Mucosa of rectum (tissue), 2 donors: ENCODE data around the gene DBN1.

Experiments used
- H3K27ac ChIP-seq, 2 donors: one replicate each; pipeline ENCODE4 v1.7.0; 2013; ENCODE audit warnings: inconsistent platforms in 2 of 2, low read depth in 2 of 2, low read length in 2 of 2
- H3K27me3 ChIP-seq, 2 donors: one replicate each; pipeline ENCODE4 v1.7.0; 2013; ENCODE audit warnings: low read length in 2 of 2; ENCODE audit not compliant: control insufficient read depth in 2 of 2, insufficient read depth in 2 of 2
- H3K36me3 ChIP-seq, 2 donors: one replicate each; pipeline ENCODE4 v1.7.0; 2013; ENCODE audit warnings: low read length in 2 of 2; ENCODE audit not compliant: control insufficient read depth in 2 of 2, insufficient read depth in 2 of 2
- H3K4me1 ChIP-seq, 2 donors: one replicate each; pipeline ENCODE4 v1.7.0; 2013; ENCODE audit warnings: low read length in 2 of 2, mild to moderate bottlenecking in 1 of 2; ENCODE audit not compliant: control insufficient read depth in 2 of 2, insufficient read depth in 2 of 2
- H3K4me3 ChIP-seq, 2 donors: one replicate each; pipeline ENCODE4 v1.7.0; 2013; ENCODE audit warnings: low read length in 2 of 2
- H3K9ac ChIP-seq, 2 donors: one replicate each; pipeline ENCODE4 v1.7.0; 2013; ENCODE audit warnings: low read length in 2 of 2, low read depth in 1 of 2, mild to moderate bottlenecking in 1 of 2
- H3K9me3 ChIP-seq, 2 donors: one replicate each; pipeline ENCODE4 v1.7.0; 2013; ENCODE audit warnings: low read length in 2 of 2; ENCODE audit not compliant: control insufficient read depth in 2 of 2
- donor health status: healthy.
- donor health status: Normal muscosa, but diverticular disease.

Gene DBN1

DNA sequence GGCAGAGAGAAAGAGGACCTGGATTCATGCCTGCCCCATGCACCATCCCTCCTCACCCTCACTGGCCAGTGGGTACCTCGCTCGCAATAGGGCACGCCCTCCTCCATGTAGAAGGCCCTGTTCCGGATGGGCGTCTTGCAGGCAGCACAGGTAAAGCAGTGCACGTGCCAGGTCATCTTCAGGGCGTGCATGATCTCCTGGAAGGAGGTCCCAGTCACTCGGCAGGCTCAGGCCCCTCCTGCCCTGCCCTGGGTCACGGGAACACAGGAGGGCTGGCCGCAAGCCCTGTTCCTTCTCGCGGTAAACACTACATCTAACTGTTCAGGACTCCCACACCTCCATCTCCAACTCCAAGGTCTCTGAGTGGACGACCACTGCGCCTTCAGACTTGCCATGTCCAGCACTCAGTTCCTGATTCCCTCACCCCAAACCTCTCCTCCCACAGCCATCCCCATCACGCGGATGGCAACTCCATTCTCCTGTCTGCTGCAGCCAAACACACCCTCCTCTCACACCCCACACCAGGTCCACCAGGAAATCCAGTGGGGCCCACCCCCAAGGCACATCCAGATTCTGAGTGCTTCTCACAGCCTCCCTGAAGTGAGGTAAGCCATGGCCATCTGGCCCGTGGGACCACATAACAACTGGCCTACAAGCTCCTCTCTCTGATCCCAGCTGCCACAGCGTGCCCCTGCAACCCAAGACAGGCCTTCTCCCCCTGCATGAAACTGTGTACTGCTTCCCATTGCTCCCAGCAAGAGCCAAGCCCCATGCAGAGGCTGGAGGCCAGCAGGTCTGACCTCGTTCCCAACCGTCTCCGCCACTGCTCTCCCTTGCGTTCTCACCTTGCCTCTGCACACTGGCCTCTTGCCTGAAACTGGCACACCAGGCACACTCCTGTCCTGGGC, 10.8 kb upstream of the DBN1 start:
- Histone ChIP-seq H3K36me3 (peaks cover 7 to 17% of the 10 kb centered on the region in 2 donors), H3K4me1 (peaks cover 0 to 3% of the 10 kb centered on the region in 2 donors), H3K27ac (no peak overlapping the region), H3K9me3 (no peaks in the 10 kb centered on the region), H3K9ac (no peak overlapping the region), H3K4me3 (no peak overlapping the region), H3K27me3 (no peaks in the 10 kb centered on the region)

DNA sequence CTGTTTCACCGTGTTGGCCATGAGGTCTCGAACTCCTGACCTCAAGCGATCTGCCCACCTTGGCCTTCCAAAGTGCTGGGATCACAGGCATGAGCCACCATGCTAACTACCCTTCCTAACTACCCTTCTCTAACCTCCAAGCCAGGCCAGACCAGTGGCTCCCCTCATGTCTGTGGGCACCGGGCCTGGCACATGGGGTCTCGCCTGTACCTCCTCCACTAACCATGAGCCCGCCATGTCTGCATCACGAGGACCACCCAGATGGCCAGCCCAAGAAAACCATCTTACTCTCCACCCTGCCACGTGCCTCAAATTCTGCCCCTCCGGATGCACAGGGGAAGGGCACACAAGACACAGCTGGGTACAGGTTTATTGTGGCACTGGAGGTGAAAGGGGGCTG, 9.6 kb upstream of the DBN1 start:
- peaks cover 6 to 13% of the 10 kb centered on the region in 2 donors for H3K36me3 ChIP-seq
- H3K9ac ChIP-seq: no peak overlapping the region
- peaks cover 3 to 5% of the 10 kb centered on the region in 2 donors for H3K4me1 ChIP-seq
- no peak overlapping the region for H3K27ac ChIP-seq
- H3K27me3 ChIP-seq: no peaks in the 10 kb centered on the region
- no peaks in the 10 kb centered on the region for H3K9me3 ChIP-seq
- no peak overlapping the region for H3K4me3 ChIP-seq

DNA sequence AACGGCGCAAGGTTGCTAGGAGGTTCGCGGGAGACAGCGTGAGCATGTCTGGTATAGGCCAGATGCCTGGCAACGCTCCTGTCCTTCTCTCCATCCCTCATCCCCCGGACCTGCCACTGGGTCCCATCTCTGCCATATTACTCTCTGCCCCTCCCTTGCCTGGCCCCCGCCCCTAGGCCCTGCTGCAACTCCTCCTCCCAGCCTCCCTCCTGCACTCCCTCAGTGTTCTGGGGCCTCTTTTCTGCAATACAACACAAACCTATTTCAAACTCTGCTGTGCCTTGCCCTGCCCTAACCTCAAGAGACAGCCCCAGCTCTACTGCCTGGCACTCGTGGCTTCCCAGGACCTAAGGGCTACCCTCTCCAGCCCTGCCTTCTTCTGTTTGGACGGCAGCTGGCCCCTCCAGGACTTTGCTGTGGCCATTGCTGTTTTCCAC, 8.9 kb upstream of the DBN1 start:
- no peak overlapping the region for H3K9ac ChIP-seq
- no peaks in the 10 kb centered on the region for H3K9me3 ChIP-seq
- H3K4me3 ChIP-seq: no peak overlapping the region
- no peaks in the 10 kb centered on the region for H3K27me3 ChIP-seq
- peaks cover 3 to 5% of the 10 kb centered on the region in 2 donors for H3K4me1 ChIP-seq
- no peak overlapping the region for H3K27ac ChIP-seq
- H3K36me3 ChIP-seq: peaks cover 6 to 8% of the 10 kb centered on the region in 2 donors

DNA sequence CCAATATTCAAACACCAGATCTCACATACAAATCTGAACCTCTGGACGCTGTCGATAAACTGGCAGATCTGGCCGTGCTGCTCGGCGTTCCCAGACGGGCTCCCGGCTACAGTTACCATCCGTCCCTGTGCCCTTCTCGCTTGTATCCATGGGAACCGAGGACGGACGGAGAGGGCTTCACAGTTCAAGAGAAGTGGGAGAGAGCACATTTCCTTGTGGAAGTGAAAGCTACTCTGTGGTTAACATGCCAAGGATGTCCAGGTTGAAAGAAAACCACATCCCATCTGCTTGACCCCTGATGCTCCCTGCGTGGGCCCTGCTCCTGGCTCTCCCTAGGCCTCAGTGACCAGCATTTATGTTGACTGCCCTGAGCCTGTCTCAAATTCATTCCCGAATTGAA, 6.3 kb upstream of the DBN1 start:
- Histone ChIP-seq H3K27me3 (no peaks in the 10 kb centered on the region), H3K4me3 (no peak overlapping the region), H3K9me3 (no peaks in the 10 kb centered on the region), H3K36me3 (peaks cover 3% of the 10 kb centered on the region in 2 donors), H3K9ac (peak overlapping the region in 1 of 2 donors; percentile 13), H3K4me1 (peaks cover 3 to 5% of the 10 kb centered on the region in 2 donors), H3K27ac (peak overlapping the region; percentile 43 to 62)

DNA sequence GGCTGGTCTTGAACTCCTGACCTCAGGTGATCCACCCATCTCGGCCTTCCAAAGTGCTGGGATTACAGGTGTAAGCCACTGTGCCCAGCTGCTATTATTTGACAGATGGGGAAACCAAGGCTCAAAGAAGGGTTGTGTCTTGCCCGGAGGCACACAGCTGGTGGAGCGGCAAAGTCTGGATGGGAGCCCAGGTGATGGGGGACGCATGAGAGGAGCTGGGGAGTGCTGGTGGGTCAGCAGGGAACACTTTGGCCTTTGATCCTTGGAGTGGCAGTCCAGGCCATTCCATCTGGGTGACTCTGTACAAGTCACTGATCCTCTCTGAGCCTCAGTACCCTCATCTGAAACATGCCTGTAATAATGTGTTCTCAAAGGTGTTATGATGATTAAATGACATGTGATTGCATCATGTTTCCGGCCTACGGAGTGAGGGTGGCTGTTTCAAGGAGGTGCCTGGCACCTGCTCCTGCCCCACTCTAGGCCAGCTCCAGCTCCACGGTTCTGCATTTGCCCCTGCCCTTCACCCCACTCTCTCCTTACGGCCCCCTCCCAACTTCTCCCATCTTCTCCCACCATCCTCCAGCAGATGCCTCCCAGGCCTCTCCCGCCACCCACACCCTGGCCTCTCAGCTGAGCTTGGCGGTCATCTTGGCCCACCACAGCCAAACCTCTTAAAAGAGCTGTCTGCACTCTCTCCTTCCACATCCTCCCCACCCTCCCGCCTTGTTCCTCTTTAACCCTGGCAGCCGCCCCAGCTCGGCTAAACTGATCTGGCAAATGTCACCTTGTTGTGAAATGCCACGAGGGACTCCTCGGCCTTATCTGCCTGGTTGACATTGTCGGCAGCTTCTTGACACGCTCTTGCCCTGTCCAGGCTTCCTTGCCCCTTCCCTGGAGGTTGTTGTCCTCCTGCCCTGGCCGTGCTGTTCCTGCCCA, 5.5 kb upstream of the DBN1 start:
- no peaks in the 10 kb centered on the region for H3K27me3 ChIP-seq
- H3K27ac ChIP-seq: peak overlapping the region; percentile 43 to 62
- no peak overlapping the region for H3K4me3 ChIP-seq
- peaks cover 3% of the 10 kb centered on the region in 2 donors for H3K36me3 ChIP-seq
- H3K9ac ChIP-seq: no peak overlapping the region
- peaks cover 3 to 5% of the 10 kb centered on the region in 2 donors for H3K4me1 ChIP-seq
- H3K9me3 ChIP-seq: no peaks in the 10 kb centered on the region

DNA sequence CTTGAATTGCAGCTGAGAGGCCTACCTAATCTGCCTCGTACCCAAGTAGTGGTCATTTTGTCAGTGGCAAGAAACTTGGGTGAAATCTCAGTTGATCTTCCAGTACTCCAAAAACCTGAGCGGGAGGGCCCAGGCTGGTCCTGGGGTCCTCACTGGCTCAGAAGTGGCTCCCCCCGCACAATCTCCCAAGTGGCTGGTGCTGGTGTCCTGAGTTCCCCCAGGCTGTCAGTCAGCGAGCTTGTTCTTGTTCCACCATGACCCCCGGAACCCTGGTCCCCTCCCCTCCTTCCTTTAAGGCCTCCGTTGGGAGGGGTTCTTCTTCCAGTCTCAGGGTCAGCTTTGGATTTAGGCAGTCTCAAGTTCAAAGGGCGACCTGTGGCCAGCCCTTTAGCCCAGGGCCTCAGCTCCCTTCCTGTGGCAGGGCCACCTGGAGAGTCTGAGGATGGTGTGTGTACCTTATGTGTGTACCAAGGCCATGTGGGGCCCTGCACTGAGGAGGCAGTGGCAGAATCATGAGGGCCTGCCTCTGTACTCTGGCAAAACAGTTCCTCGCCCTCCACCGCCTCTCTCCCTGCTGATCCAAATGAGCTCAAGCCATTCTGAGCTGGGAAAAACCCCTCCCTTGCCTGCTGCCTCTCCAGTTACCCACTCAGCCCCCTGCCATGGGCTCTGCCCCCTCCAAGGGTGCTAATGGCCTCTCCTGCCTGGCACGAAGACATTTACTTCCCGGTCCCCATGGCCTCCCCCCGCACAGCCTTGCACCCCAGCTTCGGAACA, 4.5 kb upstream of the DBN1 start:
- Histone ChIP-seq H3K4me3 (no peak overlapping the region), H3K9me3 (no peaks in the 10 kb centered on the region), H3K27me3 (no peaks in the 10 kb centered on the region), H3K9ac (no peak overlapping the region), H3K36me3 (no peaks in the 10 kb centered on the region), H3K4me1 (peaks cover 3 to 5% of the 10 kb centered on the region in 2 donors), H3K27ac (no peak overlapping the region)

DNA sequence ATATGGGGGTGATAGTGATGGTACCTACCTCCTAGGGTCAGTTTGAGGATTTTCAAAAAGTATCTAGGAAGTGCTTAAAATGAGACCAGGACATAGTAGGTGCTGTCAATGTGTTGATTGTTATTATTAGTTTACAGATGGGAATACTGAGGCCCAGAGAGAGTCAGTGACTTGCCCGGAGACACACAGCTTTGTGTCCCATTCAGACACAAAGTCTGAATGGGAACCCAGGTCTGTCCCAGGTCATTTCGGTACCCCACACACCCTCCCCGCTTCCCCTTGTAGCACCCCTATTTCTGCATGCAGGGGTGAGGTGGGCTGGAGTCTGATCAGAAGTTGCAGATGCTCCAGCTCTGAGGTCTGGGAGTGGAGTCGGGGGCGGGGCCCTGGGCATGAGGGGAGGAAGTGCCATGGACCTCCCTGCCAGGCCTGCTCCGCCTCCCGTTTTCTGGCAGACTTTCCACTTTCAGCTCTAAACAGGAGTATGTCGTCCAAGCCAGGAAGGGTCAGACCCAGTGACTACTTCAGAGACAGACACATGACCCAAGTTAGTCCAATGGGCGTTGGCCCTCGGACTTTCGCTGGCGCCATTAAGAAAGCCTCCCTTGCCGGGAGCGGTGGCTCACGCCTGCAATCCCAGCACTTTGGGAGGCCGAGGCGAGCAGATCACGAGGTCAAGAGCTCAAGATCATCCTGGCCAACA, 3.2 kb upstream of the DBN1 start:
- Histone ChIP-seq H3K27ac (no peak overlapping the region), H3K36me3 (no peaks in the 10 kb centered on the region), H3K9ac (no peak overlapping the region), H3K9me3 (no peaks in the 10 kb centered on the region), H3K4me3 (no peak overlapping the region), H3K4me1 (peaks cover 9 to 13% of the 10 kb centered on the region in 2 donors), H3K27me3 (peaks cover 0 to 3% of the 10 kb centered on the region in 2 donors)

DNA sequence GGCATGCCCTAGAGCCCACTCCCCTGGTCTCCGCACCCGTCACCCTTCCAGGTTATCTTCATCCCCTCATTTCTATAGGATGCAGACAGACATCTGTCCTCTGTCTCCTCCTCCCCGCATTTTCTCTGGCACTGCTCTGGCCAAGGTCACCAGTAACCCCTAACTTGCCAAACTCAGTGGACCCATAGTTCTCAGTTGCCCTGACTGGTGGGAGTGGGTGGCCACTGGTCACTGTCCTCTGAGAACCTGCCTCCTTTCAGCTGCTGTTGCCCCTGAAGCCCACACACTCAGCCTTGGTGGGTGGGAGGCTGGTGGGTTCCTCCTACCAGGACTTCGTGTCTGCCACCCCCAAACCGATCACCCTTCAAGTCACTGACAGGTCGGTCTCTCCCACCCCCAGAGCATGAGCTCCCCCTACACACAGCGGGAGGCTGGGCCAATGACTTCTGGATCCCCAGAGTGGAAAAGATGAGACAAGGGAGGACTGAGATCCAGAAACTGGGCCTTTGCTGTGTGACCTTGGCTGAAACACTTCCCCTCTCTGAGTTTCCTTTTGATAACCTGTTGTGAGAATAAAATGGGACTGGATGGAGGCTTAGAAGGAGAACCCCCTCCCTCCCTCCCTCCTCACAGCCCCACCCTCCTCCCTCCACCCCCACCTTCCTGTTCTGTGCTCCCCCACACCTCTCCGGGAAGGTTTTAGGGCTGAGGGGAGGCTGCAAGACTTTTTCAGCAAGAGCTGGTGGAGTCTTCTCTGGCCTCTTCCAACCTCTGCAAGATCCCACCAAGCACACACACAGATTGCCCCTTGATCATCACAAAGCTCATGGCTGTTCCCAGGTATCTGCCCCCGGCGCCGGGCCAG, 2.4 kb upstream of the DBN1 start:
- Histone ChIP-seq H3K27ac (no peak overlapping the region), H3K4me1 (peaks cover 13 to 15% of the 10 kb centered on the region in 2 donors)

More for the DNA sequence above, 2.4 kb upstream of the DBN1 start:
- Histone ChIP-seq H3K9me3 (no peaks in the 10 kb centered on the region), H3K4me3 (no peak overlapping the region), H3K27me3 (peaks cover 0 to 3% of the 10 kb centered on the region in 2 donors), H3K9ac (no peak overlapping the region), H3K36me3 (no peaks in the 10 kb centered on the region)
